Suppressor macrophage treated with lipopolysaccharide for 4 hours (primary cell): ENCODE measurements around the gene ADGRL1.

Experiments used
- DNase-seq: peaks from one replicate; pipeline ENCODE4 v3.0.0-alpha.2; 2020

ADGRL1 gene

DNA sequence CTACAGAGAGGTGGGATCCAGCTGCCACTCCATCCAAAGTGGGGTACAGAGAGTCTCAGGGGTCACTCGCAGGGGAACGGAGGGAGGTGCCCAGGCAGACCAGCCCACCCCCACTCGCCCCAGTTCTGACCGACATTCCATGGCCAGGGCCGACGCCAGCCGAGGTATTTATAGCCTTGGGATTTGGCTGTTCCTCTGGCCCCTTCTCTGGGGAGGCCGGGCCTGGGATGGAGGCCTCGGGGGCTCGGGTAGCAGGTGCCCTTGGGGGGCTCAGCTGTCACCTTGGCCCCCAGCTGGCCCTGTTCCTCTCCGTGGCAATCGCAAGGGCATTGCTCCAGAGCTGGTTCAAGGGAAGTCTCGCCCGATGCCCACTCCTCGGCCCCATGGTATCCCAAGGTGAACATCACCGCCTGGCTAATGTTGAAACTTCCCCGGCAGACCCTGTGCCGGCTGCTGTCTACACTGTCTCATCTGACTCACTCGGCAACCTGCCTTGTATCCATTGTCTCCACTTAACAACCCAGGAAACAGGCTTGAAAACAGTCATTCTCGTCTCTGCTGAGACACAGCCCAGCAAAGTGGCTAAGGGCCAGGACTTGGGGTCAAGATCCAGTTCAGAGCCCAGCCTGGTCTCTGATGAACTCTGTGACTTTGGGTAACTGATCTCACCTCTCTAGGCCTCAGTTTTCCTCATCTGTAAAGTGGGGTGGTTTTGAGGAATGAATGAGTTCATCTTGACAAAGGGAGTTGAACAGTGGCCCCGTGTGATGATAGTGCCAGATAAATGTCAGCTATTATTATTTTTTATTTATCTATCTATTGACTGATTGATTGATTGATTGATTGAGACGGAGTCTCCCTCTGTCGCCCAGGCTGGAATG is 98.1 kb downstream of the ADGRL1 start:
- no peak for DNase-seq

DNA sequence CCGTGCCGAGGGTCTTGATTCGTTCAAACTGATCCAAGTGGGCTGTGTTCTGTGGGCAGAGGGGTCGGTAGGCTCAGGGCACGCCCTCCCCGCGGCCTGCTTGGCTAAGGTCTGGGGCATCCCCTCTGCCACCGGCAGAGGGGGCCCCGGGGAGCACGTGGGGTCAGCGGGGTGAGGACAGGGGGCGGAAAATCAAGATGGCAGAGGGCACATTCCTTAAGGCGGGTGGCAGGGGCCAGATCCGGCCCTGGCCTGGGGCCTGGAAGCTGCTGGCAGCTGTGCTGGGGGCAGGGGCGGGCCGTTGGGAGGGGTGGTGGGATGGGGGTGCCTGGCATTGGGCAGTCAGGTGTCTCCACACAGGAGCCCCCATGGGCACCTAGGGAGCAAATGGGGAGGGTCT is 99.1 kb downstream of the ADGRL1 start:
- no peak for DNase-seq

DNA sequence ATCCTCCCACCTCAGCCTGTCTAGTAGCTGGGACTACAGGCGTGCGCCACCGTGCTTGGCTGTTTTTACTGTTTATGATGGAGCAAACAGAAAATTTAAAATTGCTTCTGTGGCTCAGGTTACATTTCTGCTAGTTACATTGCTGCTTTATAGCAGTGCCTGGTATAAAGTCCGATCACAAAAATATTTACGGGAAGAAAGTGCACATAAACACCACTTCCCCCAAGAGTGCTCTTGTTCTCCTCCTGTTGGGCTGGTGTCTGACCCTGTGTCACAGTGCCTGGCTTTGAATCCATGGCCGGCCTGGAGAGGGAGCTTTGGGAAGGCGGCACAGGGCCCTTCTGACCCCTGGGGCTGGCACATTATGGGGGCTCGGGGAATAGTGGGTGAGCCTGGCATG is 100.3 kb downstream of the ADGRL1 start:
- no peak for DNase-seq

DNA sequence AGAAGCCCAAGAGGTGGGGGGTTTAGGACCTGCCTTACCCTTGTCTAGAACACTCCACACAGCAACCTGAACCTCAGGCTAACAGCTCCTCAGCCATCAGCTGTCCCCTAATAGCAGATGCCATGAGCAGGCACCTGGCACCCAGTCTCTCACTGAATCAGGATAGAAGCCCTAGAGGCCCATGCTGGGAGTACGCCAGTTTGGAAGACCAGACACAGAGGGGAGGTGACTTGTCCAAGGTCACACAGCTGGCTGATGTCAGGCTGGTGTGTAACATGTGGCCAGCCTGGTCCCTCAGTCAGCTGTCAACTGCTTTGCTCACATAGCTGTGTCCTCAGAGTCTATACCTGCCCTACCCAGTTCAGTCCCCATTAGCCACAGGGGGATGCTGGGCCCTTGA is 102.7 kb downstream of the ADGRL1 start:
- DNase-seq = no peak

DNA sequence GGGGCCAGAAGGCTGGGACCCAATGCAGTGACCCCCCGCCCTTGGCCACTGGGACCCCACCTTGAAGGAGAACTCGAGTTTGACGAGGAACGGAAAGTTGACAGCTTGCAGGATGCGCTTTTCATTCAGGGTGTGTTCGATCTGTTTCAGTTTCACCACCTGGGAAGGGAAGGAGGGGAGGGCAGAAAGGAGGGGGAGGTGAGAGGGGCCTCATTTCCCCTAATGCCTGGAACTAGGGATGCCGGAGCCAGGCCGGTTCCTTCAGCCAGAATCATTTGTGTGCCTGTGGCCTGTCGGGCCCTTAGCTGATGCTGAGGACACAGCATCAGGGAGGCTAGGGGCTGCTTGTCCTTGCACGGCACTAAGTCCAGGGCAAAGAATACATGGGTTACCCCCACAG is 103.2 kb downstream of the ADGRL1 start:
- DNase-seq = no peak

DNA sequence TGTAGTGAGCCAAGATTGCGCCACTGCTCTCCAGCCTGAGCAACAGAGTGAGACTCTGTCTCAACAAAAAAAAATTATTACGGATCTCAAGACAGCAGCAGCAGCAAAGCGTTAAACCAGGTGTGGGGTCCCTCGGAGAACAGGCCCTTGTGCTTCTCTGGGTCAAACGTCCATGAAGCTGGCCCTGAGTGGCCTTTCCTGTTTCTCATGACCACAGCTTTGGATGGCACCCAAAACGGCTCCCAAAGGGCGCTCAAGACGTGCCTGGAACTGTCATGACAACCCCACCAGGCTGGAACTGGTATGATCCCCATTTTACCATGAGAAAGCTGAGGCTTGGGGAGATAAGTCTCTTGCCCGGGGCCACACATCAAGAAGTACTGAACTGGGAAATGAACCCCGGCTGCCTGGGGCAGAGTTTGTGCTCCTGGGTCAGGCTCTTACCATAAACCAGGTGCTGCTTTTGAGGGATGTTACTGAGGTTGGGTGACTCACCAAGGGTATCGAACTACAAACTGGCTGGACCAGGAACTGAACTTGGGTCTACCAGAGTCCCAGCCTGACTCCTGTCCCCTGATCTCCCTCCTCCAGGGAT is 103.8 kb downstream of the ADGRL1 start:
- no peak for DNase-seq

DNA sequence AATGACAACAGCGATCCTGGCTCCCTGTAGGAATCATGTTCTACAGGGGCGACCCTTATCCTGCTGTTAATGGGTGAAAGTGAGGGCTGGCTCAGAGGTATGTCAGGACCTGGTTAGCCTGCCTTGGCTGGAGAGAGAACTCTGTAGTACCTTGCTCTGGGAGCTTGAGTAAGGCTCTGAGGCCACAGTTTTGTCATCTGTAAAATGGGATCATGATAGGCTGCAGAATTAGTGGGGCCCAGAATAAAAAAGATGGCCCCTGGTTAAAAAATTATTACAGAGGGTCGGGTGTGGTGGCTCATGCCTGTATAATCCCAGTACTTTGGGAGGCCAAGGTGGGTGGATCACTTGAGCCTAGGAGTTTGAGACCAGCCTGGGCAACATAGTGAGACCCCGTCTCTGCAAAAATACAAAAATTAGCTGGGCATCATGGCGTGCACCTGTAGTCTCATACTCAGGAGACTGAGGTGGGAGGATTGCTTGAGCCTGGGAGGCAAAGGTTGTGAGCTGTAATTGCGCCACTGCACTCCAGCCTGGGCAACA is 104.9 kb downstream of the ADGRL1 start:
- DNase-seq = no peak
